GM12892 (cell line): Measurements from ENCODE around the gene MED29.

ENCODE experiments used
- POLR2AphosphoS5 ChIP-seq: IDR thresholded peaks from 2 replicates; pipeline ENCODE4 v1.6.1; 2011; ENCODE audit warnings: low read depth, low read length, control low read depth
- TAF1 ChIP-seq: IDR thresholded peaks from 2 replicates; pipeline ENCODE4 v1.6.1; 2011; ENCODE audit warnings: low read depth, mild to moderate bottlenecking, control low read depth, low read length, borderline replicate concordance

DNA sequence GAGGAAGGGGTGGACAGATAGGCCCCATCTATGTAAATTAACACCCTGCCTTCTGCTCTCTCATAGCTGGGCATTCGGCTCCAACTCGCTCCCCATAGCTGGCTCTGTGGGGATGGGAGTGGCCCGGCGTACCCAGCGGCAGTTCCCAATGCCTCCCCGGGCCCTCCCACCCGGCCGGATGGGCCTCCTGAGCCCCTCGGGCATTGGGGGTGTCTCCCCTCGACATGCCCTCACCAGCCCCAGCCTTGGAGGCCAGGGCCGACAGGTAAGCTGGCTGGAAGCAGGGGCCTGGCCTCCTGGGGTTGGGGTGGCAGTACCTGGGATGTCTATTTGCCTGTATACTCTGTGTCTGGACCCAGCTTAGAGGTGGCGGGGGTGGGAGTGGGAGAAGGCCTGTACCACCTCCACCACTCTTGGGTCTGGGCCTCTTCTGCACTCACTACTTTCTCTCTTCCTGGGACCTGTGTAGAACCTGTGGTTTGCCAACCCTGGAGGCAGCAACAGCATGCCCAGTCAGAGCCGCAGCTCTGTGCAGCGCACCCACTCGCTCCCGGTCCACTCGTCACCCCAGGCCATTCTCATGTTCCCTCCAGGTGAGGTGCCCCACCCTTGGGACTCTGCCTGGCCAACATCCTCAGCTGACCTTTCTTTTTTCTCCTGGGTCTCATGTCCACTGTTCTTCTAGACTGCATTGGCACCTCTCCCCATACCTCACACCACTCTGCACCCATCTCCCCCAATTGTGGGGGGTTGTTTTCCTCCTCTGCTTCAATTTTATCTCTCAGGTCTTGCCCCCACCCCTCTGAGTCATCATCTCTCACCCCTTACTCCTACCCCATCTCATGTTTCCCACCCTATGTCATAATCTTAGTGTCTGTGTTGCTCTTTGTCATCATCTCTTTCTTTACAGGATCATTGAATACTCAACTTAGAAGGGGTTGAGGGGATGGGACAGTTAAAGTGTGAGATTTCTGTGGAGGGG is 10.4 kb upstream of the MED29 start:
- no peak for TF ChIP-seq POLR2AphosphoS5
- no peak for TF ChIP-seq TAF1
